NCI-H2107 treated with DMSO at 0.1 percent for 48 hours (cell line): ENCODE results near the gene DPY19L1.
A peak's percentile ranks its signal among the peaks of the same experiment; 100 is the strongest.
"Not testable (repeated sequence)": the region's sequence is repeated elsewhere in the genome, so short reads cannot be mapped to it uniquely, and the experiment has no call there.

Experiments used
- DNase-seq: peaks from one replicate; lab custom pipeline; 2025; ENCODE audit not compliant: unreplicated experiment; lab: John Stamatoyannopoulos, UW

DPY19L1 gene

DNA sequence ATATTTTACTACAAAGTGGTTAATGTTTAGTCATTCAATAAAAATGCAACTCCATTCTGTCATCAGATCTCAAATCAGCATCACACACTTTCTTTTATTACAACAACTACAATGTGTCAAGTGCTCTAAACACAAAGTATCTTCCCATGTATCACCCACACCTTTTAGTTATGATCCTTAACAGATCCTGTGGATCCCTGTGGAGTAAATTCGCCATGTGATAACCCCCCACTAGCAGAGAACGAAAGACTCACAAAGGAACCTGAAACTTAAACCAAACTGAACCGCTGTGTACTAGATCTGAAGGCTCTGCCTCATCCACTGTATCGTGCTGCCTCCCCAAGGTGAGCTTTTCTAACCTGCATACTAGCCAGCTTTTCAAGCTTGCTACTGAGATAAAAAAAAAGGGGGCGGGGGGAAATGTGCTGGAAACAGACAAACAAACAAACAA, 1.7 kb downstream of the DPY19L1 start:
- DNase-seq = peak; percentile 85

DNA sequence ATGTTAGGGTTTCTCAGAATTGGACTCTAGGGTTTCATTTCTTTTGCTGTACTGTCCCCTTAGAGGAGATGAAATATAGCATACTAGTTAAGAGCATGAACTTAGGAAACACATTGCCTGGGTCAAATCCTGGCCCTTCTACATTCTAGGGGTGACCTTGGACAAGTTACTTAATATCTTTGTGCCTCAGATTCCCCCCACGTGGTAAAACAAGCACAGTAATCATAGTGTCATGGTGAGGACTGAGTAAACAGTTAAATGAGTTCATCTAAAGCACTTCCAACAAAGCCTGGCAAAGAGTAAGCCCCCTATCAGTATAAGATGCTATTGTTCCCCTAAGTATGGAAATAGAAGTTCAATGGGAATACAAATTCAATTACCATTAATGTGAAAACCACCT, 5.1 kb downstream of the DPY19L1 start:
- no peak for DNase-seq

DNA sequence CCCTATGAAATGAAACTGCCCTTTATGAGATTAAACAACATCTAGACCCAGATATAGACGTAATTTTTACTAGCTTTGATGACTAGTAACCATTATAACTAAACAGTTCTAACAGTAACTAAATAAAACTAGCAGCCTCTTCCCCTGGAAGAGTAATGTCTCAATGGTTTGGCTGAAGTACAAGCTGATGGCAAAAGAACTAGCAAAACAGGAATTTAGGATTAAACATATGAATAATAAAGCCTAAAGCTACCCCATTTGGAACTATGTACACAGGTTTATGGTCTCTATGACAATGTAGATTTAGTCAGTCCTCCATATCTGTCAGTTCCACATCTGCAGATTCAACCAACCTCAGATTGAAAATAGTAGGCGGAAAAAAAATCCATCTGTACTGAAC, 6.4 kb downstream of the DPY19L1 start:
- no peak for DNase-seq

DNA sequence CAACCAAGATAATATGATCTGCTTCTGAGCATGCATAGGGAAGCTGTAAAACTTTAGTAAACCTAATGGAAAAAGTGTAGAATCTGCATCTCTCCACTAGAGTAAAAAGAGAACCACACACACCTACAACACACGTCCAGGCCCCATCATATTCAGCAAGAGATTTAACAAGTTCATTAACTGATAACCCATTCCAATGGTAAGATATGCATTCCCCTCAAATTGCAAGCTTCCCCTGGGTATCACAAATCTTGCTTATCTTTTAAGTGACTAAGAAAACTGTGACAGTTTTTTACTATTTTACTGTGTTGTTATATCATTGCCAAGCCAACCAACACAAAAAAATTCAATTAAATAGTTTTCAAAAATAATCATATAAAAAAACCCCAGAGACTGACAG, 8.0 kb downstream of the DPY19L1 start:
- DNase-seq = no peak

DNA sequence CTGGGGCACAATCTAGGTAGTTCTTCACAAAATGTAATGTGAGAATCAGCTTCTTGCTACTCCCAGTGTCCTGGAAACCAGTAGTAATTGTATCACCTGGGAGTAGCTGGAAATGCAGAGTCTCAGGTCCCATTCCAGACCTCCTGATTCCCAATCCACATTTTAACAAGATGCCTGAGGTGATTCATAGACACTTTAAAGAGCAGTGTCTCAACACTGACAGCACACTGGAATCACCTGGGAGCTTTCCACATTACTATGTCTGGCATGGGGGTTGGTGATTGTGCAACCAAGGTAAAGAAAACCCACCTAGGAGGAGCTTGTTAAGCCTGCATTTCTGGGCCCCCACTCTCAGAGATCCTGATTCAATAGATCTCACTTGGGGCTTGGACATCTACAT, 11.1 kb downstream of the DPY19L1 start:
- no peak for DNase-seq

DNA sequence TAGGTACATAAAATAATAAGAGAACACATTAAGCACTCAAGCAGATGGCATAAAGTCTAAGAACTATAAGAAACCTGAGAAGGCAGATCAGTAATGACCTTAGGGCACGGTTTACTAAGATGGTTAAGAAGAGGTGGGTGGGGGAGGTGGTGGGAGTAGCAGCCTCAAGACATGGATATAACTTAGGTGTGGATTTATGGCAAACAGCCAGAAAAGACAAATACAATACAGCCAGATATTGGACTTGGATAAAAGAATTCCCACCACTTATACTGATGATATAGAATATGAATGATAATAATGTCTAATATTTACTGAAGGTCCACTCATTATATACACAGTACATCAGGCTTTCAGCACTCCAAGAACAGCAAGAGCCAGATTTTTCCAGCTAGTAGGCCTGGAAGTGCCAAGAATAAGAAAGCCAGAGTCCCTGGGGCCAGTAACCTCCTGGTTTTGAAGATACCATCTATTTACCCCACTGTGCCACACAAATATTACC, 11.9 kb downstream of the DPY19L1 start:
- no peak for DNase-seq

DNA sequence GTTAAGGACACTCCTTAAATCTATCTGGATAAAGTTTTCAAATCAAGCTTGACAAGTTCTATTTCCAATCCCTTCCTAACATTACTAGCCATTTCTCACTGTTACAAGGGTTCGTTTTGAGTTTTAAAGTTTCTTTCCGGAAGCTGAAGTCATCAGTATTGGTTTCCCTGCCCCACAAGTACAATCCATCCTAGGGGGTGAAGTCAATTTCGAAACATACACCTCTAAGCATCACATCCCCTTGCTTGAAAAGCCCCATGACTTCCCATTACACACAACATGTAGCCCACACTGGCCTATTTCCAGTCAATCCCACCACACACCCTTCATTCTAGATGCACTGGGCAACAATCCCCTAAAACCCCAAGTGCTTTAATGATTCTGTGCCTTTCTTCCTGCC, 13.0 kb downstream of the DPY19L1 start:
- DNase-seq = no peak

DNA sequence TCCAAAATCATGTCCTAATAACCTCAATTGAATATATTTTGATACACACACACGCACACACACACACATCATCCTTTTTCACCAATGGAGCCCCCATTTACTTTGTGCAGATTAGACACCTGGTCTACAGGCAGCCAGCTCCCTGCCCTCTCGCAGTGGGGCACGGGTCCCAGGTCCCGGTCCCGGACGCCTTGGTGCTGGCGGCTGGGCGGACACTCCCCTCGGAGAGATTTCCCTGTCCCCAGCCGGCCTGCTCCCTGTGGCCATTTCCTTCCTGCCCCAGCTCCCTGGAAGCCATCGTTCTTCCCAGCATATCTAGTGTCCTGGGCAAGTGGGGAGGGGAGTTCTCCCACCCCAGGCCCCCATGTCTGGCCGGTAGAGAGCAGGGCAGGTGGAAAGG, 14.6 kb downstream of the DPY19L1 start:
- DNase-seq = no peak

DNA sequence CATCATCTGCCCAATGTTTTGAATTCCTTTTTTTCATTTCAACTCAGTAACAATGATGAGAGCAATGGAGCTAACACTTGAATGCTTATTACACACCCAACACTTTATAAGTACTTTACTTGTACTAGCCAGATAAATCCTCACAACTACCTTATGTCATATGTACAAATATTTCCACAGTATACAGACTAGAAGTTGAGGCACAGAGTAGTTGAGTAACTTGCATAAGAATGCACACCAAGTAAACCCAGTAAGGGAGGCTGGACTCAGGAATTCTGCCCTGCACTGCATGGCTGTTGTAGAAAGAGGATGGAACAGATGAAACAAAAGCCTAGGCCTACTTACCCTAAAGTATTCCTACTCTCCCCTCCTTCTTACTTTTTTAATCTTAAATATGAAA, 15.8 kb downstream of the DPY19L1 start:
- DNase-seq = no peak

DNA sequence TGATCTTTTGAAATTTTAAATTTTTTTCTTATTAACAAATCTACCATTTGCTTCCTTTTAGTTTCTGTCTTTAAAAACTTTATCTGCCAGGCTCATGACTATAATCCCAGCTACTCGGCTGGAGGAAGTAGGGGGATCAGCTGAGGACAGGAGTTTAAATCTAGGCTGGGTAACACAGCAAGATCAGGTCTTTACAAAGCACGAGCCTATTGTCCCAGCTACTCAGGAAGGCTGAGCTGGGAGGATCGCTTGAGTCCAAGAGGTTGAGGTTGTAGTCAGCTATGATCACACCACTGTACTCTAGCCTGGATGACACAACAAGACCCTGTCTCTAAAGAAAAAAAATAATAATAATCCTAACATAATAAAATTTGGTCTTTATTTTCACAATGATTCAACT, 17.5 kb downstream of the DPY19L1 start:
- no peak for DNase-seq

DNA sequence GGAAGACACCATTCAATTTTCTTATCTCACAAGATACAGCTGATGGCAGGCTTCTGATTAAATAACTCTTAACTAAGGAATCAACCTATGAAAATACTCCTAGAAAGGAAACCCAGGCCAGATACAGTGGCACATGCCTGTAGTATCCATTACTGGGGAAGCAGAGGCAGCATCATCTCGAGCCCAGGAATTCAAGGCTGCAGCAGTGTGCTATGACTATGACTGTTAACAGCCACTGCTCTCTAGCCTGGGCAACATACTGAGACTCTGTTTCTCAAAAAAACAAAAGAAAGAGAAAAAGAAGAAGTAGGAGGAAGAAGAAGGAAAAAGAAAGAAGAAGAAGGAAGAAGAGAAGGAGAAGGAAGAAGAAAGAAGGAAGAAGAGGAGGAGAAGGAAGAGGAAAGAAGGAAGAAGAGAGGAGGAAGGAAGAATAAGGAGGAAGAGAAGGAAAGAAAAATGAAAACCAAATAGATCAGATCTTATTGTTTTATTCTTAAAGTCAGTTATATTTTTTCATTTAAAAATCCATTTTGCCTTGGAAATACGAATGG, 18.0 kb downstream of the DPY19L1 start:
- DNase-seq = no peak

DNA sequence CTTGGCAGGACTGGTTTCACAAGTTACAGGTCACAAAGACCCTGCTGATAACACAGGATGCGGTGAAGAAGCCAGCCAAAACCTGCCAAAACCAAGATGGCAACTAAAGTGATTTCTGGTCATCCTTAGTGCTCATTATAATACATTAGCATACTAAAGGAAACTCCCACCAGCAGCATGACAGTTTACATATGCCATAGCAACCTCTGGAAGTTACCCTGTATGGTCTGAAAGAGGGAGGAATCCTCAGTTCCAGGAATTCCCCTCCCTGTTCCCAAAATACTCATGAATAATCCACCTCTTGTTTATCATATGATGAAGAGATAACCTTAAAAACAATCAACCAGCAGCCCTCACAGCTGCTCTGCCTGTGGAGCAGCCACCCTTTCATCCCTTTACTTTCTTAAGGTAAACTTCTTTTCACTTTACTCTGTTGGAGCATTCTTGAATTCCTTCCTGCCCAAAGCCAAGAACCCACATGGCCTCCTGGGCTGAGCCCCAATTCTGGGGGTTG, 21.9 kb downstream of the DPY19L1 start:
- DNase-seq = no peak

DNA sequence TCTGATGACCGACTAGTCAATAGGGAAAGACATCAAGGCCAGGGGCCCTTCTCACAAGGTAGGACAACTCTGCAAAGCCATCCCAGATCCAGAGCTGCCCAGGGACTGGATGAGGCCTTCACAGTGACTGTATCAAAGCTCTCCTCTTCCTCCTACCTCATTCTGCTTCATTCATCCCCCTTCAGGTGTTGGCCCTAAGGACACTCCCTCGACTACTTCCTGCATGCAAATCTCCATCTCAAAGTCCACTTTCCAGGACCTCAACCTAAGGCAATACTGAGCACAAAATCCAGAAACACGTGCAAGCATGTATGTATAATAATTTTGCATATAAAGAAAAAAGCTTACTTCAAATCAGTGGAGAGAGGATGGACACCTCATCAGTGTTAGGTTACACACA, 25.1 kb downstream of the DPY19L1 start:
- DNase-seq = no peak

DNA sequence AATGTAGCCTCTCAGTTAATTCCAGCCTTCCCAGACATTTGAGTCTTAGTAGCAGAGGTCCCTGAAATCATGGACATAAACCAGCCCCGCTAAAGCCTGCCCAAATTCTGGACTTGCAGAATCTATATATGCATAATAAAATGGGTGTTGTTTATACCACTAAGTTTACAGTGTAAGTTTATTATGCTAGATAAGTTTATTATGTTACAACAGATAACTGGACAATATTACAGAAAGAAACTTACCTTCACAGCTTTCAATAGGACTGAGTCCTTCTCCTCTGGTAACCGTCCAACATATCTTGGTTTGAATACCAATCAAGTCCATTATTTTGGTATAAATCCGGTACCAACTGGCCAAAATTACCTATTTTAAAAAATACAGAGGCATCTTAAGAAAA, 26.2 kb downstream of the DPY19L1 start:
- DNase-seq = no peak

DNA sequence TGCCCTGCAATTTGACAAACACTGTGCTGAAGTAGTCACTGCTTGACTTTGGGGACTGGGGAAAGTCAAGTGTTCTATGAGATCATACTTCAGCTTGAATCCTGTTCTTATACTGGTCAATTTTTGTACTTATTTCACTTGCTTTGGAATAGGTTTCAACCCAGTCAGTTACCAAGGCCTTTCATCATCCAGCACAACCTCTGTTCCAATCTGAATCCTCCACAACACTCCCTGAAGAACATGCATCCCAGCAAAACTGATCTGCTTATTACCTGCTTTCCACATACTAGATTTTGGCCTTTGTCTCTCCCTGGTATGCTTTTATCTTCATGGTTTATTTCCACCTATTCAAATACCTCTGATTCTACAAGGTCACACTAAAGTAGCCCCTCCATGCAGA, 29.5 kb downstream of the DPY19L1 start:
- no peak for DNase-seq

DNA sequence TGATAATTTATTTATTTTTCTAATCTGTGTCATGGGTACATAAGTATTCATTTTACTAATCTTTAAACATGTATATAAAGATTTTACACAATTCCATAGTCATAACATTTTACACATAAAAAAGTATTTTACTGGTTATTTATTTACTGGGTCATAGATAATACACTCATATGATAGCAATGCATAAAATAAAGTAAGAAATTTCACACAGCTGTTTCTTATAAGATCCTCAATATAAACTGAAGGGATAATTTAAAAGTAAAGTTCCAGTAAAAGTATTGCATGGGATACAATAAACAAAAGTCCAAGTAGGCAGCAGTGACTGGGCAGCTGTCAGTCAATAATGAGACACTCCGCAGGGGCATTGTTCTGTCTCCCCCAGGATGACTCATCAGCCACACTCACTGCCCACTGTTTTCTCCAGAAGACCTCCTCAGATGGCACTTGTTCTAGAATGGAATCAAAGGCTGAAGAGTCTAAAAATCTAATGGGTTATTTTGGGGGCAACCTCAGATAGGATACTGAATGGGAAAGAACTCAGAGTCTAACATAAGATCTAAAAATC, 32.7 kb downstream of the DPY19L1 start:
- no peak for DNase-seq

DNA sequence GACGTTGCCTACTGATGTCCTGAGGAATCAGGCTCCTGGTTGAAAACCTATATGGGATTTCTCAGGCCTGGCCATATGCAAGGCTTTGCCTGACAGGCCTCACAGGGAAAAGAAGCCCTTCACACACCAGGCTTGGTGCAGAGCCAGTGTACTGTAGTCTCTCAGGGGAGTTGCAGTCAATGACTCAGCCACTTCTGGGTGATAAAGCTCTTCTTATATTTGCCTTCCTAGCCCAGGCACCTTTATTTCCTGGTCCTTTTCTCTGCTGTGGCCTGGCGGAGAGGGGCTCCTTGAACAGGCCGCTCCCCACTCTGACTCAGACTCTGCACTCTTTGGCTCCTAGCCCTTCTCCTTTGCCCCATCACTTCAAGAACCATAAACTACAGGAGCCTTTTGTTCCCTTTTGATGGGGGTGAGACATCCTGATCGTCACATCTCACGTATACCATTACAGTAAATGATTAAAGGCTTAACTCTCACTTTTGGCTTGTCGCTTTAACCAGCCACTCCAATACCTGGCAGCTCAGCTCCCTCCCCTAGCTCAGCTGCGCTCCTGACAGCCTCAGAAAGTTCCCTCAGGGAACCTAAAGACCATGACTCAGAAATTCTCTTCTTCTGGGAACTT, 33.5 kb downstream of the DPY19L1 start:
- peak; percentile 90 for DNase-seq

DNA sequence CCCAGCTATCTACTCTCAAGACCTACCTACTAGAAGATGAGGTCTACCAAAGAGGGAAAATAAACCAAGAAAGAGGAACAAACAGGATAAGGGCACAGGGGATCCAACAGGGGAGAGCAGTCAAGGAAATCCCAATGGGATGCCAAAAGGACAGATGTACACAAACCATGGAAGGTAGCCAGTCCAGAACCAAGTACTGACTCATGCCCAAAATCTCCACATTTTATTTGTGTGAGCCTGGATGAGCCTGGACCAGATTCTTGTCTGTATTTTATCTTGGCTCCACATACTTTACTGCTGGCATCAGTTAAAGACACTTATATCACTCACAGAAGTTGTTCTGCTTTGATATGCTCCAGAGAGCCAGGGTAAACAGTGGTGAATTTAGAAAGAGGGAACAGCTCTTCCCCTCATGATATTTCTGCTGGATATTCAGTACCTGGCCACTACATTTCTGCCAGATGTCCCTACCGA, 34.1 kb downstream of the DPY19L1 start:
- not testable (repeated sequence) for DNase-seq

DNA sequence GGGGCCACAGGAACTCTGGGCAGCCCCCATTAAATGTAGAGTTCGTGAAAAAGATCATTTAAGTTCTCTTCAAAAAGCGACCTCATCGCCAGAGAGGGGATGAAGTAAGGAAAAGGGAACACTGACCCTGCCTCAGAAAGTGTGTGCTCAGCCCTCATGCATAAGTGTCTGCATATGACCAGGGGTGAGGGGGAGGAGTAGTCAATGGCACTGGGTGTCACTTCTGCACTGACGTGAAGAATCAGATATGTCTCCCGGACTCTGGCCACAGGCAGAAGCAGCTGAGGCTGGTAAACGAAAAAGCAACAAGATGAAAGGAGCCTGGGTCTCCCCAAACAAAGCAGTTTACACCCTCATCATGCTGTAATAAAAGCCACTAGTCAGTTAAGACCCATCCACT, 39.0 kb downstream of the DPY19L1 start:
- DNase-seq = not testable (repeated sequence)

DNA sequence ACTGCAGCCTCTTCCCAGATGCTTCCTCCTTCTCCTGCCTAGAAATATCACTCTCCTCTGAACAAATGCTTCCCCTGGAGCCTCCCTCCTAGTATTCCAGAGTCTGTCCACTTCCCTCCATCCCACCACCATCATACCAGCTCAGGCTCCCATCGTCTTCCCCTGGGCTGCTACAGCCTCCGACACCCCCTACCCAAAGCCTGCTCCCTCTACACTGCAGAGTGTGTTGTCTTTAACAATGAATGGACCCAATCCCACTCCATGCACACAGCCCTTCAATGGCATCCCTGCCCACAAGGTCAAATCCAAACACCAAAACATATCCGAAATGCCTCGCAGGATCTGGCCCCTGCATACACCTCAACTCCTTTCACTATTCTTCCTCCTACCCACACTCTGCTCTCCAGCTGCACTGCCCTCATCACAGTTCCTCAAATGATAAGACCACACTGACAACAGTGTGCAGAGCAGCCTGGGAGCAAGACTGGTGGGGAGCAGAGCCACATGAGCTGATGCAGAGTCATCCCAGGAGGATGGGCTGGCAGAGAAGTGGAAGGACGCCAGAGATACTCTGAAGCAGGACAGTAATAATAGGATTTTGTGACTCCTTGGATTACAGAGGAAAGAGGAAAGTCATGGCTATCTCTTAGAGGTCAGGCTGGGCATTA, 40.7 kb downstream of the DPY19L1 start:
- not testable (repeated sequence) for DNase-seq

DNA sequence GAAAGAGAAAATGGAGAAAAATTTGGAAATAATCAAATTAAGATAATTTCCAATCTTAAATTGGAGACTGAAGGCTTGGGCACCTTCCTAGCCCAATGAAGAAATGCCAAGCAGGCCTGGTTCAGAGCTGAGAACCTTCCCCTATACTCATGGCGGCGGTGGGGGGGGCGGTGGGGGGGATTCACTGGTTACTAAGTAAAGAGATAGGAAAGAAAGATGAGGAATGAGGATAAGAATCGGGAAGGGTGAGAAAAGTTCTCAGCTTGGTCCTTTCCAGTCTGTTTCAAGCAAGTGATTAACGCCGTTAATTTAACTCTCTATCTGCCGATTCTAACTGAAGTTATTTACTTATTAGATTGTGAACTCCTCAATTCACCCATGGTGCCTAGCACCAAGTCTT, 41.5 kb downstream of the DPY19L1 start:
- no peak for DNase-seq
